Endothelial cell of umbilical vein (primary cell): Measurements from ENCODE around the gene MC3R. TPM values are rescaled to one million over a fixed set of nuclear protein-coding genes. Genes with fewer than 3 reads are reported as not detected.

Experiments
- BruUV-seq: library from RNA; stranded (reverse); fragments of 400-500 nt; replicated peaks from 2 replicates; lab custom pipeline; 2021; lab: Mats Ljungman, UMichigan
- CTCF ChIA-PET: fragments of 300-600, 350-600 bp; sonication (Branson Sonifier 250); formaldehyde crosslinking; loops from one replicate; lab custom pipeline; 2021; ENCODE audit warnings: antibody characterized with exemption, inconsistent platforms; lab: Charles Lee
- POLR2A ChIA-PET: fragments of 300-600, 350-600 bp; sonication (Branson Sonifier 250); formaldehyde crosslinking; loops from one replicate; lab custom pipeline; 2021; ENCODE audit warnings: antibody characterized with exemption, inconsistent platforms; lab: Charles Lee
- DNase-seq: peaks from one replicate; pipeline ENCODE4 v3.0.0-alpha.2; 2011; ENCODE audit warnings: low read depth, low spot score
- FAIRE-seq: peaks from 2 replicates; lab custom pipeline; 2011; peaks lifted over from hg19 to GRCh38; lab: Jason Lieb, UNC
- H2AFZ ChIP-seq: 2 replicates; pipeline ENCODE4 v1.6.0; 2012; ENCODE audit warnings: low read depth, low read length, control low read depth, inconsistent platforms
- H3K27ac ChIP-seq: 2 replicates; pipeline ENCODE4 v1.5.1; 2011; ENCODE audit warnings: low read depth, mild to moderate bottlenecking, control low read depth, low read length, moderate library complexity; ENCODE audit not compliant: insufficient read depth
- H3K27me3 ChIP-seq, 2 experiments: 2 replicates each; pipeline versions ENCODE4 v1.6.0 to v1.6.1; 2011; ENCODE audit warnings: low read length in 2 of 2, mixed read lengths in 1 of 2; ENCODE audit not compliant: control insufficient read depth in 2 of 2, insufficient read depth in 2 of 2
- H3K36me3 ChIP-seq, 2 experiments: 2 replicates in 1 of 2; 3 replicates in 1 of 2; pipeline ENCODE4 v1.5.1; 2011; ENCODE audit warnings: low read length in 2 of 2, mild to moderate bottlenecking in 1 of 2, moderate library complexity in 1 of 2; ENCODE audit not compliant: control insufficient read depth in 2 of 2, insufficient read depth in 2 of 2; ENCODE audit errors: extremely low read depth in 1 of 2
- H3K4me1 ChIP-seq: 3 replicates; pipeline ENCODE4 v1.5.1; 2011; ENCODE audit warnings: mild to moderate bottlenecking, low read length; ENCODE audit not compliant: control insufficient read depth, insufficient read depth; ENCODE audit errors: extremely low read depth
- H3K4me2 ChIP-seq: 2 replicates; pipeline ENCODE4 v1.6.1; 2011; ENCODE audit warnings: low read length, control low read depth, mixed read lengths; ENCODE audit not compliant: insufficient read depth
- H3K4me3 ChIP-seq, 3 experiments: fragments of 200-600 bp in 1 of 3; sonication (generic), shearing (Covaris generic) in 1 of 3; replicated peaks in 1 of 3; 2 replicates each; pipeline ENCODE4 v1.5.1; 2011 to 2016; ENCODE audit warnings: control low read depth in 3 of 3, low read length in 3 of 3, mild to moderate bottlenecking in 2 of 3, inconsistent platforms in 1 of 3, low read depth in 1 of 3, moderate library complexity in 1 of 3; ENCODE audit not compliant: insufficient read depth in 1 of 3
- H3K79me2 ChIP-seq: 2 replicates; pipeline ENCODE4 v1.6.0; 2012; ENCODE audit warnings: low read length, inconsistent platforms; ENCODE audit not compliant: control insufficient read depth, insufficient read depth
- H3K9ac ChIP-seq: replicated peaks from 2 replicates; pipeline ENCODE3; 2011; ENCODE audit warnings: low read length, control low read depth; ENCODE audit not compliant: insufficient read depth; ENCODE audit errors: extremely low read depth
- H3K9me1 ChIP-seq: replicated peaks from 3 replicates; pipeline ENCODE4 v1.6.0; 2011; ENCODE audit warnings: mild to moderate bottlenecking, low read length; ENCODE audit not compliant: control insufficient read depth, insufficient read depth; ENCODE audit errors: extremely low read depth
- H3K9me3 ChIP-seq: replicated peaks from 2 replicates; pipeline ENCODE4 v1.5.1; 2012; ENCODE audit warnings: low read length, inconsistent platforms; ENCODE audit not compliant: control insufficient read depth, insufficient read depth
- H4K20me1 ChIP-seq: replicated peaks from 2 replicates; pipeline ENCODE3; 2011; ENCODE audit warnings: mild to moderate bottlenecking, low read length; ENCODE audit not compliant: control insufficient read depth, insufficient read depth; ENCODE audit errors: extremely low read depth
- EZH2 ChIP-seq: IDR thresholded peaks from 2 replicates; pipeline ENCODE4 v1.6.1; 2012; ENCODE audit warnings: borderline replicate concordance, low read depth, mild to moderate bottlenecking, moderate library complexity, low read length, inconsistent platforms; ENCODE audit not compliant: severe bottlenecking
- FOS ChIP-seq: IDR thresholded peaks from 2 replicates; pipeline ENCODE4 v1.6.1; 2011; ENCODE audit warnings: mild to moderate bottlenecking, low read length, moderate library complexity, borderline replicate concordance; ENCODE audit not compliant: insufficient read depth
- GATA2 ChIP-seq: IDR thresholded peaks from 2 replicates; pipeline ENCODE4 v1.7.0; 2011; ENCODE audit warnings: low read depth, mild to moderate bottlenecking, moderate library complexity, mixed read lengths, low read length; ENCODE audit not compliant: insufficient read length, insufficient read depth
- JUN ChIP-seq: IDR thresholded peaks from 2 replicates; pipeline ENCODE4 v1.6.1; 2011; ENCODE audit warnings: borderline replicate concordance, low read depth; ENCODE audit not compliant: insufficient read length, insufficient read depth
- MYC ChIP-seq: IDR thresholded peaks from one replicate; pipeline ENCODE4 v1.6.1; 2011; ENCODE audit warnings: mild to moderate bottlenecking, low read depth, low read length
- POLR2A ChIP-seq: IDR thresholded peaks from 2 replicates; pipeline ENCODE4 v1.6.1; 2012; ENCODE audit warnings: low read depth, mild to moderate bottlenecking, control low read depth, low read length
- POLR2AphosphoS5 ChIP-seq: IDR thresholded peaks from 2 replicates; pipeline ENCODE4 v1.6.1; 2012; ENCODE audit warnings: low read depth, mild to moderate bottlenecking, control low read depth, low read length, moderate library complexity; ENCODE audit not compliant: insufficient read depth
- dilution Hi-C: fragments of 300-500 bp; cut with MboI; formaldehyde crosslinking; loops from one replicate; pipeline ENCODE4 v1.15.0; 2019; ENCODE audit warnings: low sequenced_read_pairs; ENCODE audit not compliant: extremely low pct_ligation_motif_present
- intact Hi-C: fragments of 100-400 bp; cut with micrococcal nuclease; formaldehyde crosslinking; loops from one replicate; pipeline ENCODE4 v1.10.0; 2022
- polyA plus RNA-seq, 4 experiments: library from polyadenylated mRNA; depleted of rRNA in 3 of 4; stranded (reverse) in 3 of 4; unstranded in 1 of 4; fragments of >200 nt; gene quantifications; 2 replicates each; pipeline versions ENCODE4 v1.2.1 to v1.2.3, GENCODE V29; 2011 to 2012; ENCODE audit warnings: missing spikeins in 1 of 4
- total RNA-seq: library from RNA; stranded (reverse); gene quantifications from 2 replicates; pipeline ENCODE4 v1.2.3, GENCODE V29; 2021
- TF ChIP-seq, protein P1 (sequence below), 2 donors: IDR thresholded peaks; 1 replicate in 1 of 2; 2 replicates in 1 of 2; pipeline ENCODE4 v1.5.1; 2011; ENCODE audit warnings: low read length in 2 of 2, mild to moderate bottlenecking in 2 of 2, moderate library complexity in 2 of 2, control low read depth in 1 of 2, inconsistent platforms in 1 of 2, low read depth in 1 of 2; ENCODE audit not compliant: insufficient read depth in 1 of 2; ENCODE audit errors: extremely low read depth in 1 of 2
- TF ChIP-seq, protein P2 (sequence below): IDR thresholded peaks from 2 replicates; pipeline ENCODE4 v1.6.1; 2011; ENCODE audit not compliant: insufficient read depth, insufficient read length

MC3R gene
- total and polyA plus RNA-seq, 2 donors (not counting 3 experiments of a cell fraction or from before 2014, with no cell fraction given): not detected

DNA sequence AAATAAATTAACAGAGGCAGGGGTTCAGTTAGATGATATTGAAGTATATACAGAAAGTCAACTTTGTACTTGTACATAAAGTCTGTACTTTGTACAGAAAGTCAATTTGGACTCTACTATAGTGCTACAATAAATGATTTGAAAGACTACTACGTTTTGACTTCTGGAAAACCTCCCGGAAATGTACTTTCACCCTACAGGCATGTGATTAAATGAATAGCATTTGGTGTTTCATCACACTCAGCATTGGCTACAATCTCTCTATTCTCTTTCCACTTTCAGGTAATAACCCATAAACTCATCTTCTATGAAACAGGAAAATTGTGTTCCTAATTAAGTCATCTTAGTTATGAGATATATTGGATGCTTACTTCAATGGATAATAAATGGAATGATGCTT, 25.6 kb upstream of the MC3R start:
- Histone ChIP-seq H3K4me2 (no peak overlapping the region), H3K4me1 (no peaks in the 10 kb centered on the region), H4K20me1 (no peaks in the 10 kb centered on the region), H3K27ac (no peak overlapping the region), H3K9ac (no peak overlapping the region), H3K79me2 (no peaks in the 10 kb centered on the region), H3K4me3 (no peak overlapping the region), H3K36me3 (no peaks in the 10 kb centered on the region), H3K27me3 (no peaks in the 10 kb centered on the region), H3K9me3 (peaks cover 3% of the 10 kb centered on the region), H2AFZ (no peak overlapping the region), H3K9me1 (no peaks in the 10 kb centered on the region)
- dilution Hi-C loops: no loop called here
- intact Hi-C loops: no loop called here
- BruUV-seq: no TSS peak
- FAIRE-seq (no peak), DNase-seq (no peak)
- TF ChIP-seq MYC (no peak), JUN (no peak), POLR2AphosphoS5 (no peak), POLR2A (no peak), EZH2 (no peak), FOS (no peak), GATA2 (no peak)
- TF ChIP-seq, protein P1, sequence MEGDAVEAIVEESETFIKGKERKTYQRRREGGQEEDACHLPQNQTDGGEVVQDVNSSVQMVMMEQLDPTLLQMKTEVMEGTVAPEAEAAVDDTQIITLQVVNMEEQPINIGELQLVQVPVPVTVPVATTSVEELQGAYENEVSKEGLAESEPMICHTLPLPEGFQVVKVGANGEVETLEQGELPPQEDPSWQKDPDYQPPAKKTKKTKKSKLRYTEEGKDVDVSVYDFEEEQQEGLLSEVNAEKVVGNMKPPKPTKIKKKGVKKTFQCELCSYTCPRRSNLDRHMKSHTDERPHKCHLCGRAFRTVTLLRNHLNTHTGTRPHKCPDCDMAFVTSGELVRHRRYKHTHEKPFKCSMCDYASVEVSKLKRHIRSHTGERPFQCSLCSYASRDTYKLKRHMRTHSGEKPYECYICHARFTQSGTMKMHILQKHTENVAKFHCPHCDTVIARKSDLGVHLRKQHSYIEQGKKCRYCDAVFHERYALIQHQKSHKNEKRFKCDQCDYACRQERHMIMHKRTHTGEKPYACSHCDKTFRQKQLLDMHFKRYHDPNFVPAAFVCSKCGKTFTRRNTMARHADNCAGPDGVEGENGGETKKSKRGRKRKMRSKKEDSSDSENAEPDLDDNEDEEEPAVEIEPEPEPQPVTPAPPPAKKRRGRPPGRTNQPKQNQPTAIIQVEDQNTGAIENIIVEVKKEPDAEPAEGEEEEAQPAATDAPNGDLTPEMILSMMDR (IDR thresholded peaks at IDR 0.05; ENCODE audit: extremely low read depth in 1 of 2, insufficient read depth in 1 of 2, low read depth in 1 of 2, low read length in 2 of 2): no peak
- TF ChIP-seq, protein P2, sequence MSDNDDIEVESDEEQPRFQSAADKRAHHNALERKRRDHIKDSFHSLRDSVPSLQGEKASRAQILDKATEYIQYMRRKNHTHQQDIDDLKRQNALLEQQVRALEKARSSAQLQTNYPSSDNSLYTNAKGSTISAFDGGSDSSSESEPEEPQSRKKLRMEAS: no peak
- ChIA-PET CTCF (no interaction called here), POLR2A (no interaction called here)
